ENCODE measurements around the gene GUSB. TPM values are rescaled to one million over a fixed set of nuclear protein-coding genes. Genes with fewer than 3 reads are reported as not detected.

The GUSB gene
- total and polyA plus RNA-seq, 2 of the 8 experiments (the other 6 are each of a cell fraction or from before 2014, with no cell fraction given), result 43.6 to 71.3 TPM

DNA sequence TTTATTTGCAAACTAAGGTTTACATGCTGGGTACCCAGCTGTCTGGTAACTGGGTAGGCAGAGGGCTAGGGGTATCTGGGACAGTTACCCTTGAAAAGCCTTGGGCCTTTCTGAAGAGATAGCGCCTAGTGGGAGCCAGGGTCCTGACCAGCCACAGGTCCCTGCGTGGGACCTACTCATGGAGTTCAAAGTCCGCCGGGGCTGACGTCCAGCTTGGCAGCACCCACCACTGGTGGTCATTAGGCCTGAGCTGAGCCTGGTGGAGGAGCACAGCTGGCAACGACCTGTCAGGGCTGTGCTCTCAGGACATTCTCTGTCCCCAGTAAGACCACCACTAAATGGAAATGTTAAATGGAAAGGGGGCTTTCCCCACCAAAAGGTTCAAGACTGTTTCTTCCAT, 20.0 kb downstream of the GUSB start:
- no peak overlapping the region for H2BK20ac ChIP-seq (ENCODE audit: low read length)
- DNase-seq (ENCODE audit: low read depth in 1 of 2, low spot score in 2 of 2) (no peak), FAIRE-seq (no peak)
- no peak overlapping the region for H4K8ac ChIP-seq (ENCODE audit: extremely low read depth, insufficient read depth, low read length)
- no peak overlapping the region for H3K56ac ChIP-seq (replicated peaks; ENCODE audit: insufficient read length, low read depth, low read length)
- H3K9me3 ChIP-seq (ENCODE audit: insufficient read depth in 2 of 2, low read depth in 1 of 2, low read length in 1 of 2), result no peaks in the 10 kb centered on the region
- H2AFZ ChIP-seq (ENCODE audit: low read length), result no peak overlapping the region
- H3K9ac ChIP-seq (replicated peaks in 1 of 4; ENCODE audit: extremely low read depth in 1 of 4, low read depth in 3 of 4, low read length in 3 of 4), result no peak overlapping the region
- peaks cover 20 to 62% (median 42%) of the 10 kb centered on the region in 4 experiments; a peak in 7 of 8 replicates for H3K36me3 ChIP-seq (ENCODE audit: control insufficient read depth in 2 of 4, insufficient read depth in 4 of 4, low read length in 3 of 4)
- H2BK5ac ChIP-seq (ENCODE audit: low read depth, low read length), result no peak overlapping the region
- no peak overlapping the region for H4K5ac ChIP-seq (ENCODE audit: insufficient read length, low read depth, low read length)
- no peak overlapping the region for H3K4me3 ChIP-seq (ENCODE audit: extremely low read depth in 1 of 4, insufficient read depth in 2 of 4, low read depth in 3 of 4, low read length in 4 of 4)
- no peak overlapping the region for H3K4ac ChIP-seq (replicated peaks; ENCODE audit: insufficient read length, low read depth, low read length)
- H3K27me3 ChIP-seq (replicated peaks in 1 of 4; ENCODE audit: control insufficient read depth in 3 of 4, extremely low read depth in 1 of 4, insufficient read depth in 3 of 4, low read length in 3 of 4), result no peaks in the 10 kb centered on the region
- CTCF ChIA-PET (ENCODE audit: partially characterized antibody), result interaction anchor here (0.6 to 1.0 kb wide), 2 partner anchors 9 to 653 kb away, joined by 3 read pairs; no protein-coding TSS in a partner anchor
- no peak overlapping the region for H3K14ac ChIP-seq (ENCODE audit: insufficient read length)
- H3K4me1 ChIP-seq (replicated peaks in 1 of 4; ENCODE audit: control insufficient read depth in 3 of 4, insufficient read depth in 4 of 4, low read length in 3 of 4), result no peaks in the 10 kb centered on the region
- H3K18ac ChIP-seq (ENCODE audit: extremely low read depth, low read length), result no peak overlapping the region
- no peak overlapping the region for H2BK120ac ChIP-seq (replicated peaks; ENCODE audit: low read depth, low read length)
- no peaks in the 10 kb centered on the region for H3K79me2 ChIP-seq (ENCODE audit: control insufficient read depth in 1 of 2, insufficient read depth in 2 of 2, low read length in 2 of 2)
- no peak overlapping the region for H4K91ac ChIP-seq (replicated peaks; ENCODE audit: insufficient read length, low read length)
- peaks cover 2 to 5% of the 10 kb centered on the region in 2 experiments for H4K20me1 ChIP-seq (replicated peaks in 1 of 2; ENCODE audit: control insufficient read depth in 1 of 2, insufficient read depth in 2 of 2, low read length in 2 of 2)
- no peak overlapping the region for H2AK5ac ChIP-seq (ENCODE audit: low read depth, low read length)
- no peak overlapping the region for H3K27ac ChIP-seq (ENCODE audit: low read depth, low read length)
- H3K79me1 ChIP-seq (ENCODE audit: low read depth, low read length), result no peaks in the 10 kb centered on the region
- H3K4me2 ChIP-seq (ENCODE audit: insufficient read depth in 1 of 2, low read depth in 2 of 2, low read length in 2 of 2), result no peak overlapping the region
- H2BK12ac ChIP-seq (ENCODE audit: low read depth, low read length), result no peak overlapping the region
- POLR2A ChIA-PET (ENCODE audit: partially characterized antibody), result interaction anchor here (1.0 to 2.4 kb wide), 3 partner anchors 9 to 132 kb away, joined by 3 to 13 read pairs (median 5); no protein-coding TSS in a partner anchor
- no peaks in the 10 kb centered on the region for H3K23me2 ChIP-seq (ENCODE audit: low read depth, low read length)
- WGBS, 2 experiments (ENCODE audit: extremely low coverage in 1 of 2, insufficient coverage in 1 of 2, insufficient read length in 1 of 2, insufficient replicate concordance in 2 of 2, low coverage in 1 of 2, low lambda C conversion rate in 2 of 2, missing lambda C conversion rate in 1 of 2), result 95% methylated on average over 6 of the region's 6 CpGs; no CpG with 5 or more reads in 1 of the 2 experiments
- H3K23ac ChIP-seq (ENCODE audit: insufficient read length), result no peak overlapping the region
- no peak overlapping the region for H2BK15ac ChIP-seq (ENCODE audit: low read length)
- TF ChIP-seq TCF12 (IDR thresholded peaks at IDR 0.05; ENCODE audit: low read depth, low read length), result no peak
- TF ChIP-seq GABPA (IDR thresholded peaks at IDR 0.05; ENCODE audit: borderline replicate concordance, insufficient read depth, low read length), result no peak
- no peak for TF ChIP-seq CBX8 (IDR thresholded peaks at IDR 0.05; ENCODE audit: borderline replicate concordance, low read depth, low read length)
- no peak for TF ChIP-seq CTBP2 (IDR thresholded peaks at IDR 0.05; ENCODE audit: borderline replicate concordance, insufficient read depth, insufficient read length, low read length)
- no peak for TF ChIP-seq SUZ12 (IDR thresholded peaks at IDR 0.05; ENCODE audit: low read length)
- no peak for TF ChIP-seq EZH2 (IDR thresholded peaks at IDR 0.05; ENCODE audit: low read depth, low read length, severe bottlenecking)
- TF ChIP-seq BRCA1 (IDR thresholded peaks at IDR 0.05; ENCODE audit: low read depth, low read length), result no peak
- no peak for TF ChIP-seq EP300 (IDR thresholded peaks at IDR 0.05; ENCODE audit: borderline replicate concordance in 1 of 2, low read depth in 2 of 2, low read length in 2 of 2)
- no peak for TF ChIP-seq FOSL1 (IDR thresholded peaks at IDR 0.05; ENCODE audit: insufficient read depth, low read depth, low read length)
- TF ChIP-seq JUND (IDR thresholded peaks at IDR 0.05; ENCODE audit: low read length), result no peak
- TF ChIP-seq CREB1 (IDR thresholded peaks at IDR 0.05), result no peak
- no peak for TF ChIP-seq SRF (IDR thresholded peaks at IDR 0.05; ENCODE audit: low read depth, low read length)
- TF ChIP-seq MAFK (IDR thresholded peaks at IDR 0.05; ENCODE audit: low read depth, low read length), result no peak
- TF ChIP-seq SP4 (IDR thresholded peaks at IDR 0.05; ENCODE audit: low read length), result no peak

All from H1 (cell line).